Nephron (organoid): Measurements from ENCODE around the gene MACROD2.

Experiments
- H3K27ac Mint-ChIP-seq, 3 experiments: 2 replicates each; pipeline ENCODE4 v1.8.0; 2020; ENCODE audit warnings: mixed read lengths in 3 of 3, mild to moderate bottlenecking in 2 of 3, moderate library complexity in 1 of 3
- H3K27me3 Mint-ChIP-seq: 2 replicates; pipeline ENCODE4 v1.8.0; 2021; ENCODE audit warnings: low read depth, mild to moderate bottlenecking, moderate library complexity, mixed read lengths
- H3K36me3 Mint-ChIP-seq: 2 replicates; pipeline ENCODE4 v1.8.0; 2020; ENCODE audit warnings: low read depth, mixed read lengths
- H3K4me1 Mint-ChIP-seq: 2 replicates; pipeline ENCODE4 v1.8.0; 2020; ENCODE audit warnings: mixed read lengths
- H3K4me3 Mint-ChIP-seq, 3 experiments: 2 replicates each; pipeline ENCODE4 v1.8.0; 2020; ENCODE audit warnings: mild to moderate bottlenecking in 3 of 3, mixed read lengths in 3 of 3, moderate library complexity in 2 of 3
- H3K9me3 Mint-ChIP-seq: 2 replicates; pipeline ENCODE4 v1.8.0; 2020; ENCODE audit warnings: mixed read lengths
- CTCF ChIP-seq, 3 experiments: fragments of 200-600 bp; sonication (generic); IDR thresholded peaks; one replicate each; pipeline ENCODE4 v1.5.0; 2021; ENCODE audit warnings: antibody characterized with exemption in 3 of 3; ENCODE audit not compliant: unreplicated experiment in 3 of 3

The MACROD2 gene

GRCh38 chr20:14178528-14178927 is 183.2 kb downstream of the MACROD2 start:
- Mint-ChIP-seq H3K4me3 (no peak overlapping the region), H3K4me1 (no peaks in the 10 kb centered on the region), H3K9me3 (peaks cover 27% of the 10 kb centered on the region), H3K36me3 (peaks cover 9% of the 10 kb centered on the region), H3K27ac (no peak overlapping the region), H3K27me3 (no peaks in the 10 kb centered on the region)
- TF ChIP-seq CTCF (IDR thresholded peaks at IDR 0.05; ENCODE audit: unreplicated experiment in 3 of 3) = no peak

GRCh38 chr20:14178952-14179351 is 183.6 kb downstream of the MACROD2 start:
- Mint-ChIP-seq H3K9me3 (peaks cover 22% of the 10 kb centered on the region), H3K4me3 (no peak overlapping the region), H3K27me3 (no peaks in the 10 kb centered on the region), H3K27ac (no peak overlapping the region), H3K36me3 (peaks cover 8% of the 10 kb centered on the region), H3K4me1 (no peaks in the 10 kb centered on the region)
- no peak for TF ChIP-seq CTCF (IDR thresholded peaks at IDR 0.05; ENCODE audit: unreplicated experiment in 3 of 3)

GRCh38 chr20:14189794-14190402 is 194.6 kb downstream of the MACROD2 start:
- H3K27ac Mint-ChIP-seq = peak overlapping the region in 1 of 3 experiments; percentile 66
- H3K9me3 Mint-ChIP-seq = peaks cover under 1% of the 10 kb centered on the region
- H3K4me1 Mint-ChIP-seq = peaks cover 3% of the 10 kb centered on the region
- H3K27me3 Mint-ChIP-seq = no peaks in the 10 kb centered on the region
- H3K4me3 Mint-ChIP-seq = no peak overlapping the region
- peak; percentile 42 to 59 (median 42) for TF ChIP-seq CTCF (IDR thresholded peaks at IDR 0.05; ENCODE audit: unreplicated experiment in 3 of 3)
- no peaks in the 10 kb centered on the region for H3K36me3 Mint-ChIP-seq

- TF ChIP-seq CTCF (IDR thresholded peaks at IDR 0.05; ENCODE audit: unreplicated experiment in 3 of 3) = no peak
- H3K27me3 Mint-ChIP-seq = no peaks in the 10 kb centered on the region
- H3K9me3 Mint-ChIP-seq = no peaks in the 10 kb centered on the region
- peaks cover 10% of the 10 kb centered on the region for H3K4me1 Mint-ChIP-seq
- H3K36me3 Mint-ChIP-seq = no peaks in the 10 kb centered on the region
- H3K27ac Mint-ChIP-seq = no peak overlapping the region
- H3K4me3 Mint-ChIP-seq = no peak overlapping the region
These were observed 196.2 kb downstream of the MACROD2 start for GRCh38 chr20:14191559-14191958.

- Mint-ChIP-seq H3K9me3 (no peaks in the 10 kb centered on the region), H3K4me3 (no peak overlapping the region), H3K4me1 (peaks cover 16% of the 10 kb centered on the region), H3K27me3 (no peaks in the 10 kb centered on the region), H3K36me3 (no peaks in the 10 kb centered on the region), H3K27ac (no peak overlapping the region)
- TF ChIP-seq CTCF (IDR thresholded peaks at IDR 0.05; ENCODE audit: unreplicated experiment in 3 of 3) = no peak
These were observed 198.1 kb downstream of the MACROD2 start for GRCh38 chr20:14193443-14193842.

GRCh38 chr20:14193885-14194284 is 198.6 kb downstream of the MACROD2 start:
- no peak for TF ChIP-seq CTCF (IDR thresholded peaks at IDR 0.05; ENCODE audit: unreplicated experiment in 3 of 3)
- Mint-ChIP-seq H3K4me1 (peaks cover 16% of the 10 kb centered on the region), H3K27me3 (no peaks in the 10 kb centered on the region), H3K36me3 (no peaks in the 10 kb centered on the region), H3K4me3 (no peak overlapping the region), H3K9me3 (no peaks in the 10 kb centered on the region), H3K27ac (no peak overlapping the region)
